AML-193 (cell line): Measurements from ENCODE around the gene TGM5.
A peak's percentile ranks its signal among the peaks of the same experiment; 100 is the strongest.
"Not testable (repeated sequence)": the region's sequence is repeated elsewhere in the genome, so short reads cannot be mapped to it uniquely, and the experiment has no call there.

Source experiments
- DNase-seq, 2 experiments: peaks; one replicate each; lab custom pipeline; 2025; lab: John Stamatoyannopoulos, UW

TGM5 gene

DNA sequence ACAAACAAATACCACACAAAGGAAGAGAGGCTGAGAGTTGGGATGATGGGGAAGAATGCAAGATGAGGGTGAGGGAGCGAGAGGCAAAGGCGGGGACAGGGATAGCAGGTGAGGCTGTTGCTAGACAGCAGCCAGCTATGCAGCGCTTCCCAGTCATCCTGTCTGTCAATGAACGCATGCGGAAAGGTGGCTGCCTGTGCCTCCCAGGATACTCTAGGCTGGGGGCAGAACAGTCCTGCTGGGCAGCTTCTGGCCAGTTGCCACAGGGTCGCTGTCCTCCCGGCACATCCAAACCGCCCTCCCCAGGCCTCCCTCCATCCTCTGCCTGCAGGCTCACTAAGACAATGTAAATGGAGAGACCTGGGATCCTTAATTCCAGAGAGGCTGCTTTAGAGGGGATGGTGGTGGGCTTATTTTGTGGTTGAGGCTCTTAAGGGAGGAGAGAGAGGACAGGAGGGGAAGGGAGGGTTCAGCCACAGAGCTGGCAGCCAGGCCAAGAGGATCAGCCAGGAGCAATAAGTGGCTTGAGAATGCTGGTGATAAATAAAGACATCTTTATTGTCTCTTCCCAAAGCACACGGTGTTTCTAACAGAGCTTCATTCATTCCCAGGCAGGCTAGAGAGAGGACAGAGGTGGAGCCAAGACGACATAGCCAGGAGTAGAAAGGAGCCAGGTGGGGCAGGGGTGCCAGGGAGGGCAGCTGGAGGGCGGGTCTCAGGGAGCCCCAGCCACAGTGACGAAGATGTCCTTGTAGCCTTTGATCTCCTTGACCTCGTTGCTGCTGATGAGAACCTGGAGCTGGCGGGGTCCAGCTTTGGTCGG lies 9.2 kb upstream of the TGM5 start:
- no peak for DNase-seq

DNA sequence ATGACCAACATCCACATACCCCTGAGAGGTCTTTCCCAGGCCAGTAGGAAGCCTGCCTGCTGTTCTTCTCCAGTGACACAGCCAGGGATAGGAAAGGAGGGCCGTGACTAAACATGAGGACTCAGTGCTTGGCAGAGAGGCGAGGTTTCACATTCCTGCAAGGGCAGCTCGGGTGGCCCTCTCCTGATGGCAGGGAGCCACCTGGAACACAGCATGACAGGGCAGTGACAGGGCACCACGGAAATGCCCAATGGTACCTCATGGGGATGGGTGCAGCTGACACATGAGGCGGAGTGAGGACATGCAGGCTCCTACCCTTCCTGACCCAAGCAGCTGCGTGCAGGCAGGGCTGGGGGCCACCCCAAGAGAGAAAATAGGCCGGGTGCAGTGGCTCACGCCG lies 7.4 kb upstream of the TGM5 start:
- no peak for DNase-seq

DNA sequence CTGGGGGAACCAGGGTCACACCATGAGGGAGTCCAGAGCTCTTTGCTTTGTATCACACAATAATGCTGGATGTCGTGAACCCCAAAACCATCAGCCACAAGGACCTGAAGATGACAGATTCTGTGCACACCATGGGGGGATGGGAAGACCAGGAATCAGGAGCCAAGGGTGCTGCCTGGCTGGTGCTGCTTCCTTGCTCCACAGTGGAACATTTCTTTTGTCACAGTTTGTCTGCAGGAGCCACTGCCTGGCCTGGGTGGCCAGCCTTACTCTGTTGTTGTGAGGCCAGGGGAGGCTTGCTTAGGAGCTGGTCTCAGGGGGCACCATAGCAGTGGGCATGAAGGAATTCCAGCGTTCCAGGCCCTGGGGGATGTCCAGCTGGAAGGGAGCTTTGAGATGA lies 6.5 kb upstream of the TGM5 start:
- no peak for DNase-seq

DNA sequence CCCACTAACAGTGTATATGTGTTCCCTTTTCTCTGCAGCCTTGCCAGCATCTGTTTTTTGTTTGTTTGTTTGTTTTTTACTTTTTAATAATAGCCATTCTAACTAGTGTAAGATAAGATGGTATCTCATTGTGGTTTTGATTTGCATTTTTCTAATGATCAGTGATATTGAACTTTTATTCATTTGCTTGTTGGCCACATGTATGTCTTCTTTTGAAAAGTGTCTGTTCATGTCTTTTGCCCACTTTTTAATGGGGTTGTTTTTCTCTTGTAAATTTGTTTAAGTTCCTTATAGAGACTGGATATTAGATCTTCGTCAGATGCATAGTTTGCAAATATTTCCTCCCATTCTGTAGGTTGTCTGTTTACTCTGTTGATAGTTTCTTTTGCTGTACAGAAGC lies 5.2 kb upstream of the TGM5 start:
- not testable (repeated sequence) for DNase-seq

DNA sequence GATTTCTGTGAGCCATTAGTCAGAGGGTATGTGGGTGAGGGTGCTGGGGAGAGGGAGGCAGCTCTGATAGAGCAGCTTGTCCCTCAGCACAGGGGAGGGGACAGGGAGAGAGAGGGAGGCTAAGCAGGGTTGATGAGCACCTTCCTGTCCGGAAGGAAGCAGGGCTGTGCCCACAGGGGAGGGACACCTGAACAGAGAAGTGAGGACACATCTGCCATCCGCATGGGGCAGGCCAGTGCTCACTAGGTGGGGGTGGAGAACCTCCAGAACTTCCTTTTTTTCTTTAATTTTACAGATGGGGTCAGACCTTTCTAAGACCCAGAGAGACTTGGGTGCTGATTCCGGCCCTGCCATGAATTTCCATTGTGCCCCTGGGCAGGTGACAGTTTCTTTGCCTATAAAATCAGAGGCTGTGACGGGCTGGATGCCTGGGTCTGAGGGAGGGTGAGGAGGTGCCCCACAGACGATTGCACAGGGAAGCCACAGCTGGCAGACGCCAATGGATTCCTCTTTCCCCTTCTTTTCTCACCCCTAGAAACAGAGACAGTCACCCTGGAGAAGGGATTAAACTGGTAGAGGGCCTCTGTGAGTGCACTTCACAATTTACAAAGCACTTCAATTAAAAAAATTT lies 4.1 kb upstream of the TGM5 start:
- peak; percentile 70 to 73 for DNase-seq

DNA sequence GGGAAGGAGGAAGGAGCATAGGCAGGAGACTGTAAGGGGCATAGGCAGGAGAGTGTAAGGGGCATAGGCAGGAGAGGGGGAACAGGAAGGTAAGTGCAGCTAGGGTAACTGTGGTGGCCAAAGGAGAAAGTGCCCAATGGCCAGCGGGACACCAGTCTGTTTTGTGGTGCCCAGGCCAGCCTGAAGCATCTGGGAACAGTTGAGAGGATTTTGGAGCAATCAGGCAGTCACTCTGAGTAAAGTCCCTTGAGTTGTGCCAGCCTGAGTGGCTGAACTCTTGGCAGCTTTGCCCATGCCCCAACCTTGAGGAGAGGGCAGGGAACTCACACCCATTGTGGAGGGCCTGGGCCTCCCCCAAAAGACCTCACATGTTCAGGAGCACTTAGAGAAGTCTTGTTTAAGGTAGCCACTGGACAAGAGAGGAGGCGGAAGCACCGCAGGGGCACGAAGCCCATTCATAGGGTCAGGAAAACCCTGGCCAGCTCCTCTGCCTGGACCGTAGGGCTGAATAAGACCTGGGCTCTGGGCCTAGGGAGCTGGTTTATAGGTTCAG lies 3.5 kb upstream of the TGM5 start:
- DNase-seq = no peak

DNA sequence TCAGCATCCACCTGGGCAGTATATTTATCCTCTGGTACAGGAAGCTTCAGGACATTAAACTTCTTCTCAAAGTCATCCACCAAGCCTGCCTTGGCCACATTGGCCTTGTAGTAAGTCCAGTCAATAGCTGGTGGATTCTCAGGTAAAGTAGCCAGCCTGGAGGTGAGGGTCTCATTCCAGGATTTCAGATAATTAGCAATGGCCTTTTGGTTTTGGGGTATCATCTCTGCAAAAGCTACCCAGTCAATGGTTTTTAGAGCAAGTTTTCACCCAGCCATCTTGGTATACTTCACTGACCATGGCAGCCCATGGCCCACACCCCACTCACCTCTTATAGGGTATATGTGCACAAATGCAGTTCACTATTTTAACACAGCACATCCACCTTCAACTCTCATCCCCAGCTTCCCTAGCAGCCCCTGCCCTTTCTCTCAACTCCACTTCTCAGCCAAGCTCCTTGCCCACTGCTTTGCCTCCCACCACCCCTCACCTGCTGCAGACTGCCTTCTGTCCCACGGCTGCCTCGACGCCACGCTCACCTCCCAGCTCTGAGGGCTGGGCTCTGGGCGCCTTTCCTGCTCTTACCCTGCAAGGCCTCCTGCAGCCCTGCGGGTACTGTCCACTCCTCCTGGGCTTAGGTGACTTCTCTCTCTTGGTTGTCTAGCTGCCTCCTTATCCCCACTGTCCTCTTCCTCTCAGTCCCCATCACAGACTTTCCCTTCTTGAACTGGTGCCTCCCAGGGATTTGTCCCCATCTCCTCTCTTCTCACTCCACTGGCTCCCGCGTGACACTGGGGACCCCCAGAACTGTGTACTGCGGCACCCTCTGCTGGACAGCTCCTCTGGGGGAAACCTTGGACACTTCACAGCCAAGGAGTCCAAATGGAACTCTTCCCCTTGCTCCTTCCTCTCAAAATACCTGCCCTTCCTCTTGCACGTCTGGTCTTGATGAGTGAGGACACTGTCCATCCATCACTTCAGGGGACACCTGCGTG lies 1.7 kb upstream of the TGM5 start:
- peak; percentile 32 to 46 for DNase-seq

DNA sequence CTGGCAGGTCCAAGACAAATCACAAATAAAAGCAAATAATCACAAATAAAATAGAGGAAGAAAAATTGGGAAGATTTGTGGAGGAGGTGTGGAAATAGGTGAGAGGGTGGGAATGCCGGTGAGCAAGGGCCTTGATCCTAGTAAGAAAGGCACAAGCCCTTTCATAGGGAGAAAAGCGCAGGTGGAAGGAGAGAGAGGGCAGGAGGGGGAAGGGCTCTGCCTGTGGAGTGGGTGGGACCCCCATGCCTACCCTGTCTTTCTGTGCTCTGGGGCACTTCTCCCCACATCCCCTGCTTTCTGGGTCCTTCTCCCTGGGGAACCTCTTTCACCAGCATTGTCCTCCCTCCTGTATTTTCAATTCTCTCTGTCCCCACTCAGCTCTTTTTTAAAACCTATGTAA lies 711 bp upstream of the TGM5 start:
- no peak for DNase-seq

DNA sequence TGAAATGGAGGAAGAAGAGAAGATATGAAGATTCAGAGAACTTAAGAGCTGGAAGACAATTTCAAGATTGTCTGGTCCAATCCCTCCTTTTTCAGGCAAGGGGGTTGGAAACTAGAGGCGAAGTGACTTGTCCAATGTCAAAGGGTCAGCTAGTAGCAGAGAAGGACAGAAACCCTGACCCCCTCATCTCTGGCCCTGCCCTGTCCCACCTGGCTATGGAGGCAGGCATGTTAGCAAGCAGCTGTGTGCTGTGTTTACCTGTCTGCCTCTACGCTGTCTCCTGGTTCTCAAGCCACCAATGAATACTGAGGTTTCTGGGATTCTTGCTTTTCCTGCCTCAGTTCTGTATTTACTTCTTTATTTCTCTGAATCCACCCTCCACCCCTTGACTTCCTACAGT lies 342 bp downstream of the TGM5 start:
- DNase-seq = no peak

DNA sequence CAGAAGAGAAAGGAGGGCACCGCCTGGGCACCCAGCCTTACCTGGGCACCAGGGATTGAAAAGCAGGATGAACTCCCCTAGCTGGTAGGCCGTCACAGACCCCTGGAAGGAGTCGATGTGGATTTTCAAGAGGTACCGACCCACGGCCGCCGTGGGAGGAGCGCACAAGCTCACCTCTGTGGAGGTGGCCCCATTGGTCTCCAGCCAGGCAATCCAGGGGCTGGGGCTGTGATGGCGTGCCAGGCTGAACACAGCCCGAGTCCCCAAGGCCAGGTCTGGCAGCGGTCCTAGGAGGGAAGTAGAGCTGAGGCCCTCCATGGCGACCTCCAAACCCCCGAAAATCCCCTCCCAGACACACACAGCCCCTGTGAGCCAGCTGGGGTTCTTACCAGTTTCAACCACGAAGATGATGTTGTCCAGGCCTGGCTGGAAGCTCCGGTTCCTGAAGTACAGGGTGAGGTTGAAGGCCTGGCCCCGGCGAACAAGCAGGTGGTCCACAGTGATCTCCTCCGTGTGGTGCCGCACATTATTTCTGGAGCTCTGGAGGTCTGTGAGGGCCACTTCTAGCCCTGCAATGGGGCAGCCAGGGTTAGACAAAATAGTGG lies 6.6 kb downstream of the TGM5 start:
- DNase-seq = no peak

DNA sequence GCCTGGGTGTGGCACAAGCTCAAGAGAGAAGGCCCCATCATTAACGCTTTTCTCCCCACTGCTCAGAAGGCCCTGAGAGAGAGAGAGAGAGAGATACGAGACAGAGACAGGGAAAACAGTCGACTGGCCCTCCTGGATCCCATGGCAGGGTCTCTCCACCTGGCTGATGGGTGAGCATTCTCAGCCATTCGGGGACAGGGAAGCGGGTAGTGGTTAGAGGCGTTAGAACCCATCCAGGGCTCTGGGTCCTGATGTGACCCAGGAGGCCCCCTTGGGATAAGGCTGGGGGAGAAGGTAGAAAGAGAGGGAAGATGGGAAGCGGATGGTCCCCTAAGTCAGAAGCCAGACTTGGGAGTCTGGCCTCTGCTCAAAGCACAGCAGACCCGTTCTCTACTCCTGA lies 7.9 kb downstream of the TGM5 start:
- DNase-seq = no peak

DNA sequence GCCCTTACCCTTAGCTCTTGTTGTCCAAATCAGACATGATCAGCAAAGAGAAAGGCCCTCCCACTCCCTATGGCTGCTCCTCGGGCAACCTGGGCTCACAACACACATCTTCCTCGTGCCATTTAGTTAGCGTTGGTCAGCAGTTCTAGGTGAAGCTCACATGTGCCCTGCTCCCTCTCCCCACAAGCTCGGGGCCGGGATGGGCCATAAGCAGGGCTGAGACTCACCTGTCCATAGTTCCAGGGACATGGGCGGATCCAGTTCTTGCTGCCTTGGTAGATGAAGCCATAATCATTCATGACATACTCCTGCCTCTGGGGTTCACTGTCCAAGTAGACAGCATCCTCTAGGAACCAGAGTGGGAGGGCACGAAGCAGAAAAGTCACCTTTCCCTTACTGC lies 10.4 kb downstream of the TGM5 start:
- no peak for DNase-seq

DNA sequence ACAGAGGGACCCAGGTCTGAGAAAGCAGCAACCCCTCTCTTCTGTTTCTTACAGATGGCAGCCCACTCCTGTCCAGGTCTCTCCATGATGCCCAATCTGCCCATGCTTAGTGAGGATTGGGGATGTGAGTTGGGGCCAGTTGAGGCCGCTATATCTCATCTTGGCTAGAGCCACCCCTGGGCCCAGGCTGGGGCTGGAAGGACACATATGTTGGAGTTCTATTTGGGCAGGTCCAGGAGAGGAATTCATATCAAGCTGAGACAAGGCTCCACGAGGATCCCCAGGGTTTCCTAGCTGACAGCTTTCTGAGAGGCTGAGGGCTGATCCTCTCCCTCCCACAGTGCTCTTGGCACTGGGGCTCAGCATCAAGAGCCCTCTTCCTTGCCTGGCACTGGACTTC lies 11.4 kb downstream of the TGM5 start:
- DNase-seq = no peak

DNA sequence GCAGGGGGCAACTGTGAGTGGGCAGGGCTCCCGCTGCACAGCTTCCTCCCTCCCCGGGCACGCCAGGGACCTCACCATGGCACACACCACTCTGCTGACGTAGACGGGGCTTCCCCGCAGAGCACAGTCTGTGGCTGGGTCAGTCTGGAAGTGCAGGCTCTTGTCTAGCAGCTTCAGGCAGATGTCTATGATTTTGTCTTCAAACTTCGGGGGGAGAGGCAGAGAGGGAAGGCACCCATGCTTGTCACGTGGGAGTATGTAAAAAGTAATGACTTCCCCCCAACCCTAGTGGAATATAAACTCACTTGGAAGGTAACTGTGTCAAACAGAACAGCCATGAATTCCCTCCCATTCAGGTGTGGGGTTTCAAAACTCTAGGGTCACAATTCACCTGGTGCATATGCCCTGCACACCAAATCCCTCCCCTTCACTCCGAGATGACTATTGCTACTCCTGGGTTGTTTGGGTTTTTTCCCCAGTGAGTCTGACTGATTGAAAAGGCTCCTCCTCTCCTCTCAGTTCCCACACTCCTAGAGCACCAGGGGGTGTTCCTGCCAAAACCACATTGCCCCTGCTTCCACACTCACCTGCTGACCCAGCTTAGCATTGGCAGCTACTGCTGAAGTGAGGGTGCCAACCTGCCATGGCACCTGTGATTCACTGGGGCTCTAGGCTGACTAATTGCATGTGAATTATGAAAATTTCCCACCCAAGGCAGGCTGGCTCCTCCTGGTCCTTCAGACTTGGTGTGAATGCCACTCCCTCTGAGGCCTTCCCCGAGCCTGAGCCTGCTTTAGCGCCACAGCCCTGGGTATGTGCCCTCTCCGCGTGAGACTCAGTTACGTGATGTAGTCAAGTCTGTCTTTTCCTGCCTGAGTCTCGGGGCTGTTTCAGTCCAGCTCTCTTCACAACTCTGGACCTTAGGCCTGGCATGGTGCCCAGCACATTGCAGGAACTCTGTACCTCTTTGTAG lies 13.0 kb downstream of the TGM5 start:
- DNase-seq = no peak

DNA sequence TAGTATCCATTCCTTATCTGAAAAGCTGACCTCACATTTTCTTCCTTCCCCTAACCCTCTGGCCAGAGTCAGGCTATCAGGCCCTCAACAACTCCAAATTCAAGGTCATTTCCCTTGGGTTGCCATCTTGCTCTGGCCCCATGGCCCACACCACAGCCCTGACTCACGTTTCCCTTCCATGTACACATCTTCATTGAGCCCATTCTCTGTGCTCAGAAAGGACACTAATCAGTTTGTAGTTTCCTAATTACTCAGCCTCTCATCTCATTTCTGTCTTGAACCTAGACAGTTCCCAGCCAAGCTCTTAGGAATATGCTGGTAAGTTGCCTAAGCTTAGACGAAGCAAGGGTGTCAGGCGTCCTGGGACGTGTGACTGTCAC lies 14.9 kb downstream of the TGM5 start:
- no peak for DNase-seq

DNA sequence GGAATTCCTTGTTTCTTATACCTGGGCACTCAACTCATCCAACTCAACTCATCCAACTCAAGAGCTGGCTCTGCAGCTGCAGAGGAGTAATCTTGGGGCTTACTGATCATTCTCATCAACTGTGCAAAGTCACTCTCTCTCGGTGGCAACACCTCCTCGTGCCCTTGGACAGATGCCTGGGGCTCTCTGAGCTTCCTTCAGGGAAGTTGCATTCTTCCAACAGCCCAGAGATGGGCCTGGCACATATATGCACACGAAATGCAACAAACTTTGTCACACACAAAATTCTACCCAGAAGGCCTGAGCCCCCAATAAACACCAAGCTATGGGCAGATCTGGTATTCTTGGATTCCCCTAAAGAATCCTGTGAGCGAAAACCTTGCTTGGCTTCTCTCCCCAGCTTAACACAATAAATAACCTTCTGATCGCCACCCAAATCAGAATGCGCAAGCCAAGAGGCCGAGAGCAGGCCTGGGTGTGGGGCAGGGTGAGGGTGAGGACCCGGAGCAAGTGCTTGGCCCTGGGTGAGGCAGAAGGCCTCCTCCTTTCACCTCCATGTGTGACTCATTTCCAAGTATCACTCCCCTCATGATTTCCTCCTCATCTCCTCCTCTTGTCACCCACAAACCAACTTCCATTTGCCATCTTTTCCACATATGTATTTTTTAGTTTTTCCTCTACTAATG lies 15.4 kb downstream of the TGM5 start:
- DNase-seq = no peak

DNA sequence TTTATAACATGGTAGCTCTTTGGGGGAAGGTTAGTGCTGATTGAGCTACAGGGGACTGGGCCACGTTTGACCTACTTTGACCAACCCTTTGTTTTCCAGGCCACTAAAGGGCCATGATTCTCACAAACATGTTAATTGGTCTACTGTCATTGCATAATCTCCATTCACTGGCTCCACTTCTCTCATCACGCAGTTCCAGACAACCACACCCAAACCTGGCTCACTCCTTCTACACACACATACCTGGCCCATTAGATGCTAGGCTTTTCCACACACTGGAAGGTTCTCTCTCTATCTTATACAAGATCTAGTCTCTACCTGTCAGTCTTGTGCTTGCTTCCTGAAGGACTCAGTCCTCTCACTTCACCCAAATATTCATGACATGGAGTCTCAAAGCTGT lies 15.9 kb downstream of the TGM5 start:
- no peak for DNase-seq

DNA sequence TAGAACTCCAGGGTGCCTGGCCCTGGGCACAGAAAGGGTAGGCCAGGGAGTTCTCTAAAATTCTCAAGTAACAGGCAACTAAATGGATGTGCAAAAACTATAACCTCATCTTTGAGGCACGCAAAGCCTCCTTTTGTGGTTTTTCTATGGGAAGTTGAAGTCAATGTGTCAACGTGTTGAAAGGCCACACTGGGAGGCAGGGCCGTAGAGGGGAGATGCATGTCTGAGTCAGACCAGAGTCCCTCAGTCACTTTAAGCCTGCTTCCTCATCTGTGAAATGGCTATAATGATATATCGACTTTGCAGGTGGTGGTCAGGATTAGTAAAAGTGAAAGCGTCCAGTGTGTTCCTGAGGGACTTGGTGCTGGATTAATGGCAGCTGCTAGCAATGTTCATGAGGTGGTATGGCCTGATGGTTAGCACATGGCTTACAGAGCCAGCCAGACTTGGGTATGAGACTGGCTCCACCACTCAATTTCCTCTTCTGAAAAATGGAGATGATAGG lies 17.0 kb downstream of the TGM5 start:
- DNase-seq = peak; percentile 97 to 98

DNA sequence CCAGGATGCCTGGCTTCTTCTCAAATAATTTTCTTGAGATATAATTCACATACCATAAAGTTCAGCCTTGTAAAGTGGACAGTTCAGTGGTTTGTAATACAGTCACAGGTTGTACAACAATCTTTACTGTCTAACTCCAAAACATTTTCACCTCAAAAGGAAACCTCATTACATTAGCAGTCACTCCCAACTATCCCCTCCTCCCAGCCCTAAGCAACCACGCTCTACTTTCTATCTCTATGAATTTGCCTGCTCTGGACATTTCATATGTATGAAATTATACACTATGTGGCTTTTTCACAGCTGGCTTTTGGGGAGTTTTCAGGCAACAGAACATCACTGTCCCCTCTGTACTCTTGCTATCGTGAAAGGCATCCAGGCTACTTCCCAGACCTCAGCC lies 17.5 kb downstream of the TGM5 start:
- DNase-seq = no peak

DNA sequence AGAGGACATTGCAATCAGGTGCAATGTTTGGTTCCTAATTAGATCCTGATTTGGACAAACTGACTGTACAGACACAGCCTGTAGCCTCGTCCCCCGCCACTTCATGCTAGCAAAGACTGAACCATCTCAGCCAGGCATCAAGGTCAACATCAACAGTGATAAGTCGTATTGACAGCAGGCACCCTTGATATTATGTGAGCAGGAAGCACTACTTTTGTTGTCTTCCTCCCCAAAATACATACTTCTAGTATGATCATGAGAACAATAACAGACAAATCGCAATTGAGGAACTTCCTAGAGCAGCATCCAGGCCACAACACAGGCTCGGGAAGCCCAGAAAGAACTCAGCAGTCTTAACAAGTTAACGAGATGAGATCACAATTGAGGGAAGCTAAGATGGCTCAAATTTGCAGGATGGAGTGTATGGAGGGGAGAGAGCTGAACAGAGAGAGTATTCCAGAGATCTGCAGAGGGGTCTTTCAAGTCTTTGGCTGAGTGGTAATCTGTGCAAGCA lies 20.4 kb downstream of the TGM5 start:
- DNase-seq = no peak
